ENCODE data around the gene GUF1. TPM values are rescaled to one million over a fixed set of nuclear protein-coding genes. Genes with fewer than 3 reads are reported as not detected.

Gene GUF1
- total RNA-seq, 1 experiment from 2014 or later = 27.2 TPM

DNA sequence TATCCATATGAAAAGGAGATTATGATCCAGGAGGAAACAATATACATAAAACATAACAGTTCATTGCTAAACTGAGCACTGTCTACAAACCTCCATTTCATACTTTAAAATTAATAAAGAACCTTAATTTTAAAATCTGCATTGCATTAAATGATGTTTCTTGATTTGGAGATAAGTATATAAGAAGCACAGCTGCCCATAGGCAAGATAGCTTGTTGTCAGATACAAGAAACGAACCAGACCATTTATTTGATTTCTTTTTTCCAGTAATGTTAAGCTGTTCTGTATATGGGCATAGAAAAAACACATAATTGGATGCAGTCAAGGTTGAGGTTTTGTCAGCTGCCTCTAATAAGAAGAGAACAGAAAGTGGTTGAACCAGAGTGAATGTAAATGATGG lies 6.4 kb downstream of the GUF1 start:
- Histone ChIP-seq H3K27ac (ENCODE audit: low read depth, low read length, poor library complexity, severe bottlenecking) (no peak overlapping the region), H3K36me3 (ENCODE audit: insufficient read depth, low read length, poor library complexity, severe bottlenecking) (peaks cover 70% of the 10 kb centered on the region), H3K4me1 (ENCODE audit: insufficient read depth, low read length, poor library complexity, severe bottlenecking) (peaks cover 8% of the 10 kb centered on the region), H3K9me3 (ENCODE audit: low read depth, low read length, poor library complexity, severe bottlenecking) (no peaks in the 10 kb centered on the region), H3K4me3 (ENCODE audit: low read depth, low read length, poor library complexity, severe bottlenecking) (no peak overlapping the region), H3K27me3 (replicated peaks; ENCODE audit: insufficient read depth, low read depth, low read length, poor library complexity) (no peaks in the 10 kb centered on the region)
- POLR2A ChIA-PET (ENCODE audit: low non-redundant PET) = no interaction called here
- CTCF ChIA-PET = no interaction called here
- no peak for DNase-seq (ENCODE audit: low spot score)
- TF ChIP-seq, protein P1, sequence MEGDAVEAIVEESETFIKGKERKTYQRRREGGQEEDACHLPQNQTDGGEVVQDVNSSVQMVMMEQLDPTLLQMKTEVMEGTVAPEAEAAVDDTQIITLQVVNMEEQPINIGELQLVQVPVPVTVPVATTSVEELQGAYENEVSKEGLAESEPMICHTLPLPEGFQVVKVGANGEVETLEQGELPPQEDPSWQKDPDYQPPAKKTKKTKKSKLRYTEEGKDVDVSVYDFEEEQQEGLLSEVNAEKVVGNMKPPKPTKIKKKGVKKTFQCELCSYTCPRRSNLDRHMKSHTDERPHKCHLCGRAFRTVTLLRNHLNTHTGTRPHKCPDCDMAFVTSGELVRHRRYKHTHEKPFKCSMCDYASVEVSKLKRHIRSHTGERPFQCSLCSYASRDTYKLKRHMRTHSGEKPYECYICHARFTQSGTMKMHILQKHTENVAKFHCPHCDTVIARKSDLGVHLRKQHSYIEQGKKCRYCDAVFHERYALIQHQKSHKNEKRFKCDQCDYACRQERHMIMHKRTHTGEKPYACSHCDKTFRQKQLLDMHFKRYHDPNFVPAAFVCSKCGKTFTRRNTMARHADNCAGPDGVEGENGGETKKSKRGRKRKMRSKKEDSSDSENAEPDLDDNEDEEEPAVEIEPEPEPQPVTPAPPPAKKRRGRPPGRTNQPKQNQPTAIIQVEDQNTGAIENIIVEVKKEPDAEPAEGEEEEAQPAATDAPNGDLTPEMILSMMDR (conservative IDR thresholded peaks at IDR 0.05; ENCODE audit: low read depth, low read length) = no peak
- no peak for TF ChIP-seq EZH2 (IDR thresholded peaks at IDR 0.05; ENCODE audit: borderline replicate concordance, low read depth, low read length, poor library complexity, severe bottlenecking)
- BruUV-seq (replicated peaks) = no TSS peak
- intact Hi-C loops (cut with micrococcal nuclease; ENCODE audit: unreplicated experiment) = no loop called here

DNA sequence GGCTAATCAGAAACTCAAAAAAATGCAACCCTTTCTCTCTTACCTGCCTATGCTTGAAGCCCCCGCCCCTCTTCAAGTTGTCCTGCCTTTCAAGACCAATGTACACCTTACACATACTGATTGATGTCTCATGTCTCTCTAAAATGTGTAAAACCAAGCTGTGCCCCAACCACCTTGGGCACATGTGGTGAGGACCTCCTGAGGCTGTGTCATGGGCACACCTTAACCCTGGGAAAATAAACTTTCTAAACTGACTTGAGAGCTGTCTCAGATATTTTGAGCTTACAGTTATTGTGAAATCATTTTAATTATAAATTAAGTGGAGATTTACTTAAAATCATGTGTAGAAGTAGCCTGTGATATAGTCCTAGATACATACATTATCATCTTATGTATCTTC lies 22.2 kb downstream of the GUF1 start:
- no TSS peak for BruUV-seq (replicated peaks)
- POLR2A ChIA-PET (ENCODE audit: low non-redundant PET) = no interaction called here
- no peak for TF ChIP-seq EZH2 (IDR thresholded peaks at IDR 0.05; ENCODE audit: borderline replicate concordance, low read depth, low read length, poor library complexity, severe bottlenecking)
- TF ChIP-seq, protein P1 (conservative IDR thresholded peaks at IDR 0.05; ENCODE audit: low read depth, low read length) = no peak
- Histone ChIP-seq H3K4me1 (ENCODE audit: insufficient read depth, low read length, poor library complexity, severe bottlenecking) (no peaks in the 10 kb centered on the region), H3K9me3 (ENCODE audit: low read depth, low read length, poor library complexity, severe bottlenecking) (no peaks in the 10 kb centered on the region), H3K27ac (ENCODE audit: low read depth, low read length, poor library complexity, severe bottlenecking) (no peak overlapping the region), H3K36me3 (ENCODE audit: insufficient read depth, low read length, poor library complexity, severe bottlenecking) (peaks cover 67% of the 10 kb centered on the region), H3K4me3 (ENCODE audit: low read depth, low read length, poor library complexity, severe bottlenecking) (no peak overlapping the region), H3K27me3 (replicated peaks; ENCODE audit: insufficient read depth, low read depth, low read length, poor library complexity) (no peaks in the 10 kb centered on the region)
- DNase-seq (ENCODE audit: low spot score) = no peak
- intact Hi-C loops (cut with micrococcal nuclease; ENCODE audit: unreplicated experiment) = no loop called here
- CTCF ChIA-PET = no interaction called here

DNA sequence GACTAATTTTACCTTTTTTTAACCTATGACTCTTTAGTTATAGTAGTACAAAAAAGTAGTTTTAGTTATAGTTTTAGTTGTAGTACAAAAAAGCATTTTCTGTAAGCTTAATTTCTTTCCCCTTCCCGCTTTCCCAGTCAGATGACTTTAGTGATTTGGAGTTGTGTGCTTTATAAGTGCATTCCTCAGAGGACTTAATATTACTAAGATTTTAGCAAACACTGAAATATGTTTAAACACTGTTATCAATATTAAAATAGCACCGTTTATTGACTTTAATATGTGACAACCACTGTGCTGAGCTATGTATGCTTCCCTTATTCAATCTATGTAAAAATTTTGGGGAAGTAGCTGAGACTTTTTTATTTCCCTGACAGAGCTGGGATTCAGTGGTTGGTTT lies 22.8 kb downstream of the GUF1 start:
- no peak overlapping the region for H3K27ac ChIP-seq (ENCODE audit: low read depth, low read length, poor library complexity, severe bottlenecking)
- DNase-seq (ENCODE audit: low spot score) = no peak
- intact Hi-C loops (cut with micrococcal nuclease; ENCODE audit: unreplicated experiment) = no loop called here
- H3K27me3 ChIP-seq (replicated peaks; ENCODE audit: insufficient read depth, low read depth, low read length, poor library complexity) = no peaks in the 10 kb centered on the region
- peaks cover 67% of the 10 kb centered on the region for H3K36me3 ChIP-seq (ENCODE audit: insufficient read depth, low read length, poor library complexity, severe bottlenecking)
- TF ChIP-seq, protein P1 (conservative IDR thresholded peaks at IDR 0.05; ENCODE audit: low read depth, low read length) = no peak
- TF ChIP-seq EZH2 (IDR thresholded peaks at IDR 0.05; ENCODE audit: borderline replicate concordance, low read depth, low read length, poor library complexity, severe bottlenecking) = no peak
- POLR2A ChIA-PET (ENCODE audit: low non-redundant PET) = no interaction called here
- H3K4me1 ChIP-seq (ENCODE audit: insufficient read depth, low read length, poor library complexity, severe bottlenecking) = no peaks in the 10 kb centered on the region
- no peak overlapping the region for H3K4me3 ChIP-seq (ENCODE audit: low read depth, low read length, poor library complexity, severe bottlenecking)
- BruUV-seq (replicated peaks) = no TSS peak
- H3K9me3 ChIP-seq (ENCODE audit: low read depth, low read length, poor library complexity, severe bottlenecking) = no peaks in the 10 kb centered on the region
- CTCF ChIA-PET = no interaction called here

All from A673 (cell line).